IPS-NIHi11 (cell line): ENCODE measurements around the gene RALGPS2.
"Not testable (repeated sequence)": the region's sequence is repeated elsewhere in the genome, so short reads cannot be mapped to it uniquely, and the experiment has no call there.

Experiments
- DNase-seq: peaks from one replicate; pipeline ENCODE4 v3.0.0; 2012; ENCODE audit warnings: mixed read lengths, low spot score

RALGPS2 gene

GRCh38 chr1:178724376-178724727 is 692 bp upstream of the RALGPS2 start:
- no peak for DNase-seq

GRCh38 chr1:178725466-178726086 is 532 bp downstream of the RALGPS2 start:
- DNase-seq, result peak; percentile 50

GRCh38 chr1:178726087-178726517 is 1.1 kb downstream of the RALGPS2 start:
- DNase-seq, result peak; percentile 75

GRCh38 chr1:178726545-178726944 is 1.5 kb downstream of the RALGPS2 start:
- no peak for DNase-seq

GRCh38 chr1:178727014-178727895 is 2.2 kb downstream of the RALGPS2 start:
- DNase-seq, result no peak

- DNase-seq, result no peak
Observed at GRCh38 chr1:178733972-178734371, 8.9 kb downstream of the RALGPS2 start.

GRCh38 chr1:178738780-178739179 is 13.7 kb downstream of the RALGPS2 start:
- DNase-seq, result no peak

- DNase-seq, result no peak
Observed at GRCh38 chr1:178739285-178740045, 14.4 kb downstream of the RALGPS2 start.

GRCh38 chr1:178740491-178740890 is 15.4 kb downstream of the RALGPS2 start:
- no peak for DNase-seq

GRCh38 chr1:178740924-178741323 is 15.9 kb downstream of the RALGPS2 start:
- no peak for DNase-seq

GRCh38 chr1:178743801-178744200 is 18.8 kb downstream of the RALGPS2 start:
- no peak for DNase-seq

GRCh38 chr1:178745260-178745659 is 20.2 kb downstream of the RALGPS2 start:
- no peak for DNase-seq

GRCh38 chr1:178746345-178746744 is 21.3 kb downstream of the RALGPS2 start:
- no peak for DNase-seq

GRCh38 chr1:178747361-178747760 is 22.3 kb downstream of the RALGPS2 start:
- not testable (repeated sequence) for DNase-seq

GRCh38 chr1:178749581-178750166 is 24.6 kb downstream of the RALGPS2 start:
- DNase-seq, result no peak

- DNase-seq, result no peak
Observed at GRCh38 chr1:178751046-178751445, 26.0 kb downstream of the RALGPS2 start.

- DNase-seq, result no peak
Observed at GRCh38 chr1:178752891-178753290, 27.8 kb downstream of the RALGPS2 start.

- DNase-seq, result not testable (repeated sequence)
Observed at GRCh38 chr1:178754655-178755256, 29.7 kb downstream of the RALGPS2 start.

GRCh38 chr1:178768423-178768822 is 43.4 kb downstream of the RALGPS2 start:
- peak; percentile 43 for DNase-seq

- no peak for DNase-seq
Observed at GRCh38 chr1:178772952-178773351, 47.9 kb downstream of the RALGPS2 start.

- DNase-seq, result no peak
Observed at GRCh38 chr1:178774263-178774662, 49.2 kb downstream of the RALGPS2 start.

GRCh38 chr1:178776553-178776952 is 51.5 kb downstream of the RALGPS2 start:
- DNase-seq, result no peak
